H1 (cell line): ENCODE measurements around the gene FRMD4A. TPM values are rescaled to one million over a fixed set of nuclear protein-coding genes. Genes with fewer than 3 reads are reported as not detected.

Source experiments
- HDAC2 ChIP-seq, 2 experiments: fragments of 300-600 bp in 1 of 2; sonication (generic) in 1 of 2; IDR thresholded peaks; 2 replicates each; pipeline ENCODE4 v1.6.1; 2011 to 2012; ENCODE audit warnings: low read depth in 2 of 2, low read length in 2 of 2, mild to moderate bottlenecking in 2 of 2, moderate library complexity in 2 of 2, borderline replicate concordance in 1 of 2, inconsistent platforms in 1 of 2
- MAX ChIP-seq: IDR thresholded peaks from 2 replicates; pipeline ENCODE4 v1.6.1; 2012; ENCODE audit warnings: inconsistent platforms
- polyA plus RNA-seq, 7 experiments: library from polyadenylated mRNA; depleted of rRNA in 3 of 7; stranded (reverse) in 5 of 7; unstranded in 2 of 7; fragments of >200 nt in 5 of 7; fragments of 200-250 nt in 2 of 7; gene quantifications; 1 replicate in 5 of 7; 2 replicates in 1 of 7; 4 replicates in 1 of 7; pipeline versions ENCODE4 v1.2.1 to v1.2.3, GENCODE V29; 2011 to 2013; ENCODE audit warnings: missing spikeins in 2 of 7, mixed read lengths in 2 of 7
- total RNA-seq: library from RNA; stranded (reverse); fragmentation: NEBNext Ultra II Directional; extraction: Animal tissue kit (Norgen Biotek cat#: 25700); gene quantifications from 2 replicates; pipeline ENCODE4 v1.2.1, GENCODE V29; 2021

FRMD4A gene
- total and polyA plus RNA-seq, 2 of the 8 experiments (the other 6 are each of a cell fraction or from before 2014, with no cell fraction given): 38.6 to 39.6 TPM

- TF ChIP-seq MAX (no peak), HDAC2 (IDR thresholded peaks at IDR 0.05; ENCODE audit: borderline replicate concordance in 1 of 2, low read depth in 2 of 2, low read length in 2 of 2) (no peak)
Observed at GRCh38 chr10:14146025-14146424, 184.7 kb downstream of the FRMD4A start (continued).
